ENCODE measurements around the gene SLC6A19.

Gene SLC6A19

DNA sequence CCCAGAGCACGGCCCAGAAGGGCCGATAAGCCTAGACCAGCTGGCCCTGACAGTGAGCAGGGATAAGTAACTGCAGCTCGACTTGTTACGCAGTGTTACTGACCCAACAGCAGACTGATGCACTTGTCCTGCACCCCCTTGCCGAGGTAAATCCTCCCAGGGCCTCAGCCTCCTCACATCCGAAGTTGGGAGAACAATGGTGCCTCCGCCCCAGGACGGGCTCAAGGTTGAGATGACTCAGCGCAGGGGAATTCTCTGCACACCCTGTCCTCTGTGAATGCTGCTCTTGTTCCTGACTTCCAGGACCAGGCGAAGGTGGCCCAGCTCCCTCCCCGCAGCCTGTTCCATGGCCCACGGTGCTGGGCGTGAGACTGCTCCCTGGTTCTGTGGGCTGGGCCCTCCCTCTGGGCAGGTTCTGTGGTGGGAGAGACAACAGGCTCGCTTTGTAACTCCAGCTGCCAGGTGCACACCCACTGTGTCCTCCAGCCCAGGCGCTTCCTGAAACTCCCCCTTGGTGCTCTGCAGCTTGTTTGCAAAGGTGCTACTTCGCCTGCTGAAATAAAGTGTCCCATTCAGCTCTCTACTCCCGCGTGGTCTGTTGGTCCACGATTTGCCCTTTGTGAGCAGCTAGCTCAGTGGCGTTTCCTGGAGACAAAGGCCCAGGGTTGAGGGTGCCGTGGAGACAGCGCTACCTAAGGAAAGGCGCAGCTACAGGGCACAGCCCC lies 40.1 kb upstream of the SLC6A19 start:
- Mint-ChIP-seq H3K27ac (no peak overlapping the region), H3K27me3 (ENCODE audit: low read depth) (peaks cover 63% of the 10 kb centered on the region), H3K9me3 (peaks cover 8% of the 10 kb centered on the region), H3K4me1 (peaks cover 14% of the 10 kb centered on the region), H3K4me3 (no peak overlapping the region), H3K36me3 (ENCODE audit: low read depth) (peaks cover 9% of the 10 kb centered on the region)
- TF ChIP-seq, protein P1, sequence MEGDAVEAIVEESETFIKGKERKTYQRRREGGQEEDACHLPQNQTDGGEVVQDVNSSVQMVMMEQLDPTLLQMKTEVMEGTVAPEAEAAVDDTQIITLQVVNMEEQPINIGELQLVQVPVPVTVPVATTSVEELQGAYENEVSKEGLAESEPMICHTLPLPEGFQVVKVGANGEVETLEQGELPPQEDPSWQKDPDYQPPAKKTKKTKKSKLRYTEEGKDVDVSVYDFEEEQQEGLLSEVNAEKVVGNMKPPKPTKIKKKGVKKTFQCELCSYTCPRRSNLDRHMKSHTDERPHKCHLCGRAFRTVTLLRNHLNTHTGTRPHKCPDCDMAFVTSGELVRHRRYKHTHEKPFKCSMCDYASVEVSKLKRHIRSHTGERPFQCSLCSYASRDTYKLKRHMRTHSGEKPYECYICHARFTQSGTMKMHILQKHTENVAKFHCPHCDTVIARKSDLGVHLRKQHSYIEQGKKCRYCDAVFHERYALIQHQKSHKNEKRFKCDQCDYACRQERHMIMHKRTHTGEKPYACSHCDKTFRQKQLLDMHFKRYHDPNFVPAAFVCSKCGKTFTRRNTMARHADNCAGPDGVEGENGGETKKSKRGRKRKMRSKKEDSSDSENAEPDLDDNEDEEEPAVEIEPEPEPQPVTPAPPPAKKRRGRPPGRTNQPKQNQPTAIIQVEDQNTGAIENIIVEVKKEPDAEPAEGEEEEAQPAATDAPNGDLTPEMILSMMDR (IDR thresholded peaks at IDR 0.05; ENCODE audit: unreplicated experiment in 3 of 3), result no peak

DNA sequence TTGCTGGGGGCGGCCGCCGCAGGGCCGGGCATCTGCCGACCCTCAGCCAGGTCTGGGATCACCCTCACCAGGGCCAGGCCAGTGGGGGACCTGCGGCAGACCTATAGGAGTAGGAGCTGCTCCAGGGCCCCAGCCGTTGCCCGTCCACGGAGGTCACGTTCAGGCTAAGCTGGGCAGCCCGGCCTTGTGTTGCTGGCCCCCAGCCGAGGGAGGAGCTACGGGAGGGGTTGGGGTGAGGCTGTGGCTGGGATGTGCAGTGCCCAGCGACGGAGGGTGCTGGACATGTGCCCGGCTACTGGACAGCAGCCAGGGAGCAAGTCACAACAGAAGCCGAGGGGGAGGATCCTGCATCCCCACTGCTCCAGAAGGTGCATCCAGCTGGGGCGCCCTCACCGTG lies 39.6 kb upstream of the SLC6A19 start:
- no peak overlapping the region for H3K27ac Mint-ChIP-seq
- peaks cover 9% of the 10 kb centered on the region for H3K36me3 Mint-ChIP-seq (ENCODE audit: low read depth)
- peaks cover 64% of the 10 kb centered on the region for H3K27me3 Mint-ChIP-seq (ENCODE audit: low read depth)
- peaks cover 14% of the 10 kb centered on the region for H3K4me1 Mint-ChIP-seq
- TF ChIP-seq, protein P1 (IDR thresholded peaks at IDR 0.05; ENCODE audit: unreplicated experiment in 3 of 3), result no peak
- peaks cover 8% of the 10 kb centered on the region for H3K9me3 Mint-ChIP-seq
- no peak overlapping the region for H3K4me3 Mint-ChIP-seq

DNA sequence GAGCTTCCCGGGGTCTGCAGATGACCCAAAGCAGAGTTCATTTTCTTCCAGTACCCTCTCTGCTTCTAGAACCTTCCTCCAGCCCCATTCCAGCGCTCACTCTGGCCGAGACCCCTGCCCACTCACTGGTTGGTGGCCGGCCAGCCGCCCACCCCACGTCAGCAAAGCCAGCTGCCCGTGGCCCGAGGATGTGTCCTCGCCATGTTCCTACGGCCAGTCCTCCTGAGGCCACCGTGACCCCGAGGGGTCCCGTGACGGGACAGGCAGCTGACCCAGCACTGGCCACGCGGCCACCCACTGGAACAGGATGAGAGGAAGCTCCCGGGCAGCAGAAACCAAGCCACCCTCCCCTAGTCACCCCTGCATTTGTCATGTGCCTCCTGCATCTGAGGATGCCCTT lies 39.1 kb upstream of the SLC6A19 start:
- no peak overlapping the region for H3K27ac Mint-ChIP-seq
- peaks cover 61% of the 10 kb centered on the region for H3K27me3 Mint-ChIP-seq (ENCODE audit: low read depth)
- TF ChIP-seq, protein P1 (IDR thresholded peaks at IDR 0.05; ENCODE audit: unreplicated experiment in 3 of 3), result no peak
- H3K36me3 Mint-ChIP-seq (ENCODE audit: low read depth), result peaks cover 7% of the 10 kb centered on the region
- peaks cover 6% of the 10 kb centered on the region for H3K9me3 Mint-ChIP-seq
- no peak overlapping the region for H3K4me3 Mint-ChIP-seq
- peaks cover 14% of the 10 kb centered on the region for H3K4me1 Mint-ChIP-seq

DNA sequence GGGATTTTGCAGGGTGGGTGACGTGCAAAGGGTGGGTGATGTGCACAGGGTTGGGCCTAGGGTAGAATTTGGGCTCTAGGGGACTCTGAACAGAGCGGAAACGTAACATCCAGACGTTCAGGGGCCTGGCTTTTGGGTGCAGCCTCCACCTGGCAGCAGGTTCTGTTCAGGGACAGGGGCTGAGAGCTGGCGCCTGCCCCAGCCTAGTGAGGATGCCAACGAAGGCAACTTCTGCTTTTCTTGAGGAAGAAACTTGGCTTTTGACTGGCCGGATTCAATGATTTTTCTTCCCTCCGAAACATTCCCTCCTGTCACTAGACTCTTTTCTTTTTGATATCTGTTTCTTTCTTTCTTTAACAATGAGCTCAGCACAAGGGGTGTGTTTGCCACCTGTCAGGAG lies 38.6 kb upstream of the SLC6A19 start:
- peaks cover 2% of the 10 kb centered on the region for H3K36me3 Mint-ChIP-seq (ENCODE audit: low read depth)
- H3K4me1 Mint-ChIP-seq, result peaks cover 11% of the 10 kb centered on the region
- TF ChIP-seq, protein P1 (IDR thresholded peaks at IDR 0.05; ENCODE audit: unreplicated experiment in 3 of 3), result no peak
- H3K27me3 Mint-ChIP-seq (ENCODE audit: low read depth), result peaks cover 59% of the 10 kb centered on the region
- H3K9me3 Mint-ChIP-seq, result peaks cover 2% of the 10 kb centered on the region
- H3K27ac Mint-ChIP-seq, result no peak overlapping the region
- H3K4me3 Mint-ChIP-seq, result no peak overlapping the region

DNA sequence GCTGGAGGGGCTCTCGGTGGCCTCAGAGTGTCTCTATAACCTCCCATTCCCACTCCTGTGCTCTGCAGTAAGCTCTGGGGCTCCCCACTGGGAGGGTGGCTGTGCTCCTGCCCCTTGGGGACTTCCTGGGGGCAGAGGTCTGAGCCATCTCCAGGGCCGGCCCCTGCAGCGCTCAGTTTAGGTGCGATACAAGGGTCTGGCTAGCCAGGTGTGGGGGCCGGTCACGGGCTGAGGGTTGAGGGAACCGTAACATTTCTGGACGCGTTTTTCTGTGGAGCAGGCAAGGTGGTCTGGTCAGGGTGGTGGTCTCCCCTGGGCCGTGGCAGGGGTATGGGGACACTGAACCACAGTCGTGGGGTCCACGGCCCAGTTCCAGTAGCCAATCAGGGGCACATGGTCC lies 38.0 kb upstream of the SLC6A19 start:
- TF ChIP-seq, protein P1 (IDR thresholded peaks at IDR 0.05; ENCODE audit: unreplicated experiment in 3 of 3), result no peak
- Mint-ChIP-seq H3K27me3 (ENCODE audit: low read depth) (peaks cover 53% of the 10 kb centered on the region), H3K27ac (no peak overlapping the region), H3K36me3 (ENCODE audit: low read depth) (no peaks in the 10 kb centered on the region), H3K9me3 (no peaks in the 10 kb centered on the region), H3K4me3 (no peak overlapping the region), H3K4me1 (peaks cover 14% of the 10 kb centered on the region)

DNA sequence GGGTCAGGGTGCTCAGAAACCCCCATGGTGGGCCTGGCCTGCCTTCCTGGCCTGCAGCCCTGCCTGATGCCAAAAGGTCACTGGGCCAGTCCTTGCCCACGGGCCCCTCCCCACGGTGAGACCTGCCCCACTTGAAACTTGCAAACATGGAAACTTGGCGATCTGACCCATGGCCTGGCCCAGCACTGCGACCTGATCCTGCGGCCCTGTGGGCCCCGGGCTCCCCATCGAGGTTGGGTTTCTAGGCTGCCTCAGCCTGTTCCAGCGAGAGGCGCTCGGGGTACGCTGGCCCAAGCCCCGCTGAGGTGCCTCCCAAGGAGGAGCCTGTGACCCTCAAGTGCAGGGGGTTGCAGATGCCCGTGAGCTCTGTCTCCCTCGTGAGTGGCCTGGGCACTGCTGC lies 37.5 kb upstream of the SLC6A19 start:
- no peaks in the 10 kb centered on the region for H3K36me3 Mint-ChIP-seq (ENCODE audit: low read depth)
- H3K4me3 Mint-ChIP-seq, result no peak overlapping the region
- TF ChIP-seq, protein P1 (IDR thresholded peaks at IDR 0.05; ENCODE audit: unreplicated experiment in 3 of 3), result no peak
- no peaks in the 10 kb centered on the region for H3K9me3 Mint-ChIP-seq
- H3K27ac Mint-ChIP-seq, result no peak overlapping the region
- H3K4me1 Mint-ChIP-seq, result peaks cover 16% of the 10 kb centered on the region
- peaks cover 48% of the 10 kb centered on the region for H3K27me3 Mint-ChIP-seq (ENCODE audit: low read depth)

Measured in nephron (organoid).